Fibroblast of pulmonary artery (primary cell): ENCODE data around the gene ZNF710.
A peak's percentile ranks its signal among the peaks of the same experiment; 100 is the strongest.

Source experiments
- DNase-seq: peaks from one replicate; pipeline ENCODE4 v3.0.0-alpha.2; 2010; ENCODE audit warnings: low read depth
- H3K4me3 ChIP-seq: replicated peaks from 2 replicates; pipeline ENCODE4 v1.5.1; 2011; ENCODE audit warnings: low read depth, mild to moderate bottlenecking, control low read depth, low read length, moderate library complexity
- CTCF ChIP-seq: IDR thresholded peaks from 2 replicates; pipeline ENCODE4 v1.5.1; 2011; ENCODE audit warnings: mild to moderate bottlenecking, control low read depth, low read length, inconsistent platforms; ENCODE audit errors: missing control alignments

Gene ZNF710

GRCh38 chr15:90083954-90084607 is 83.0 kb downstream of the ZNF710 start:
- DNase-seq = no peak
- no peak overlapping the region for H3K4me3 ChIP-seq

GRCh38 chr15:90084876-90085423 is 83.8 kb downstream of the ZNF710 start:
- no peak for DNase-seq
- TF ChIP-seq CTCF = no peak
- no peak overlapping the region for H3K4me3 ChIP-seq

More at GRCh38 chr15:90083954-90084607, 83.0 kb downstream of the ZNF710 start:
- no peak for TF ChIP-seq CTCF

- TF ChIP-seq CTCF = no peak
- no peak overlapping the region for H3K4me3 ChIP-seq
- DNase-seq = no peak
Measured at GRCh38 chr15:90085565-90085964, 84.4 kb downstream of the ZNF710 start.

- peak; percentile 89 for TF ChIP-seq CTCF
- H3K4me3 ChIP-seq = no peak overlapping the region
- DNase-seq = peak; percentile 61
Measured at GRCh38 chr15:90086868-90087268, 85.7 kb downstream of the ZNF710 start.

GRCh38 chr15:90087454-90088154 is 86.5 kb downstream of the ZNF710 start:
- no peak overlapping the region for H3K4me3 ChIP-seq
- DNase-seq = peak; percentile 43
- TF ChIP-seq CTCF = peak; percentile 31

- DNase-seq = no peak
- H3K4me3 ChIP-seq = no peak overlapping the region
- TF ChIP-seq CTCF = no peak
Measured at GRCh38 chr15:90090226-90090848, 89.2 kb downstream of the ZNF710 start.
